Skin of body (tissue), 2 donors: ENCODE measurements around the gene MARCHF9. TPM values are rescaled to one million over a fixed set of nuclear protein-coding genes. Genes with fewer than 3 reads are reported as not detected.
A peak's percentile ranks its signal among the peaks of the same experiment; 100 is the strongest.
"Not testable (repeated sequence)": the region's sequence is repeated elsewhere in the genome, so short reads cannot be mapped to it uniquely, and the experiment has no call there.

Source experiments
- DNase-seq: peaks from one replicate; lab custom pipeline; 2025; lab: John Stamatoyannopoulos, UW
- total RNA-seq: library from RNA; depleted of rRNA; stranded (reverse); fragments of >200 nt; gene quantifications from one replicate; pipeline ENCODE4 v1.2.3, GENCODE V29; 2014

The MARCHF9 gene
- total RNA-seq, 1 donor from 2014 or later = 5.9 TPM

- DNase-seq = no peak
Observed at GRCh38 chr12:57769594-57769993, 14.7 kb downstream of the MARCHF9 start.

- no peak for DNase-seq
Observed at GRCh38 chr12:57770734-57771133, 15.8 kb downstream of the MARCHF9 start.

- peak; percentile 96 for DNase-seq
Observed at GRCh38 chr12:57771236-57771872, 16.5 kb downstream of the MARCHF9 start.

GRCh38 chr12:57771873-57772428 is 17.0 kb downstream of the MARCHF9 start, which contains the start of gene METTL1:
METTL1 (minus strand) TSS chr12:57772105; CDS start chr12:57772083, 22 bp downstream.
- peak; percentile 98 for DNase-seq

- DNase-seq = peak; percentile 73
Observed at GRCh38 chr12:57772429-57773322, 17.8 kb downstream of the MARCHF9 start, which contains the start of gene EEF1AKMT3. EEF1AKMT3 (plus strand) TSS chr12:57772614; CDS start chr12:57772725, 111 bp downstream.

DNA sequence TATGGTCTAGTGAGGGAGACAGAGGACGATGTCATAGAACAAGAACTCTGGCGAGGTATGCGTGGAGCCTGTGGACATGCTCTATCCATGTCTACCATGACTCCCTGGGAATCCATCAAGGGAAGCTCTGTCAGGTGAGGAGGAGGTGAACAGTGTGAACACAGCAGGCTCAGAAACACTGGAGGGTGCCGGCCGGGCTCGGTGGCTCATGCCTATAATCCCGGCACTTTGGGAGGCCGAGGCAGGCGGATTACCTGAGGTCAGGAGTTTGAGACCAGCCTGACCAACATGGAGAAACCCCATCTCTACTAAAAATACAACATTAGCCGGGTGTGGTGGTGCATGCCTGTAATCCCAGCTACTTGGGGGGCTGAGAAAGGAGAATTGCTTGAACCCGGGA is 19.7 kb downstream of the MARCHF9 start:
- not testable (repeated sequence) for DNase-seq

DNA sequence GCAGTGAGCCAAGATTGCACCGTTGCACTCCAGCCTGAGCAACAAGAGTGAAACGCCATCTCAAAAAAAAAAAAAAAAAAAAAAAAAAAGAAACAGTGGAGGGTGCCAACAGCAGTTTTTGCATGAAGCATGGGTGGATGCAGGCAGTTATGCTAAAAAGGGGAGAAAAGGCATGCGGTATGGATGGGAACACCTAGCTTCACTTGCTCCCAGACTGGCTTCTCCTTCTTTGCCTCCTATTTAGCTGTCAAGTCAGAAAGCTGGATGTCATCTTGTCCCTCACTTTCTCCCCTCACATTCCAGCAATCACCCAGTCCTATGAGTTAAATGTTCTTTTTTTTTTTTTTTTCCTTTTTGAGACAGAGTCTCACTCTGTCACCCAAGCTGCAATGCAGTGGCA is 20.1 kb downstream of the MARCHF9 start:
- no peak for DNase-seq

DNA sequence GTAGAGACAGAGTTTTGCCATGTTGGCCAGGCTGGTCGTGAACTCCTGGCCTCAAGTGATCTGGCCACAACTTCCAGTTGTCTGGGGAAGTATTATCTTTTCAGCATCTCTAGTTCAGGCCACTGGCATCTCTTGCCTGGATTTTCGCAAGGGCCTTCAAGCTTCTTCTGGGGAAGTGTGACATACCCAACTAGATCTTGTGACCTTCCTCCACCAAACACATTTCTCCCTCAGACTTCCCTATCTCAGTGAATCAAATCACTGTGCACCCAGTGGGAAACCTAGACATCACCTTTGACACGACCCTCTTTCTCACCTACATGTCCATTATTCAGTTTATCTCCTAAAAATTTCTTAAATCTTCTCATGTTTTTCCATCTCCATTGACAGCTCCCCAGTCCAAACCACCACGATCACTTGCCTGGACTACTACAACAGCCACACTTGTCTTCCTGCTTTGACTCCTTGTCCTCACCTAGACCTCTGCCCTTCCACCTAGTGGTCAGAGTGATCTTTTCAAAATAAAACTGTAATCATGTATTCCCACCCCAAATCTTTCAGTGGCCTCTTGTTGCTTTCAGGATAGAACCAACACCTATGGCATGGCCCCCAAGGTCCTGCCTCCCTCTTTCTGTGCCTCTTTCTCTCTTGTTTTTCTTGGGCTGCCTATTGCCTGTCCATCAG is 20.8 kb downstream of the MARCHF9 start:
- no peak for DNase-seq

- no peak for DNase-seq
Observed at GRCh38 chr12:57776247-57776587, 21.3 kb downstream of the MARCHF9 start.

GRCh38 chr12:57777367-57777766 is 22.5 kb downstream of the MARCHF9 start:
- no peak for DNase-seq

DNA sequence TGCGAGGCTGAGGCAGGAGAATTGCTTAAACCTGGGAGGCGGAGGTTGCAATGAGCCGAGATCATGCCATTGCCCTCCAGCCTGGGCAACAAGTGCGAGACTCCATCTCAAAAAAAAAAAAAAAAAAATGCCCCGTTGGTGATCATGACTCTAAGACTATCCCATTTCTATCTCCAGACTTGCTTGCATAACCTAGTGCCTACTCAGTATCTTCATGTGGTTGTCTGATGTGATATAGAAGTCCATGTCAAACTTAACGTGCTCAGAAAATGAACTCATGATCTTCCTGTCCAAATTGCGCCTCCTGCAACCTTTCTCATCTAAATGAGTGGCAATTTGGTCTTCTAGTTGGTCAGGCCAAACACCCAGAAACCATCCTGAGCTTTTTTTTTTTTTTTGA is 23.0 kb downstream of the MARCHF9 start:
- no peak for DNase-seq

DNA sequence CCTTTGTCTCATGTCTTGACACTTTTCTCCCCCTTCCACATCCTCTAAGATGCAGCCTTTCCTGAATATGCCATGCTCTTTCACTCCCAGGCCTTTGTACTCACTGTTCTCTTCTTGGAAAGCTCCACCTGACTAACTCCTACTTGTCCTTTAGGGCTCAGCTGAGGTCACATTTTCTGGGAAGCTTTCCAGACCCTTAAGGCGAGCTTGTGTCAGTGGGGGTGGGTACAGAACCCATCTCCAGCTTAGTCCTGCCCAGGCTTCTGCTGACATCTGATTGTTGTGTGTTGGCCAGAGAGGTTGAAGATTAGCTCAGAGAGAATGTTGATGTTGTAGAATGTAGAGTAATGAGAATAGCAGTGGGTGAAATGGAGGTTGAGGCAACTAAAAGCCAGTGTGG is 24.8 kb downstream of the MARCHF9 start:
- DNase-seq = no peak

GRCh38 chr12:57780284-57780897 is 25.5 kb downstream of the MARCHF9 start:
- DNase-seq = no peak

- no peak for DNase-seq
Observed at GRCh38 chr12:57781244-57781643, 26.3 kb downstream of the MARCHF9 start.

GRCh38 chr12:57781801-57782200 is 26.9 kb downstream of the MARCHF9 start:
- DNase-seq = no peak

GRCh38 chr12:57782243-57782607 is 27.3 kb downstream of the MARCHF9 start:
- DNase-seq = no peak

DNA sequence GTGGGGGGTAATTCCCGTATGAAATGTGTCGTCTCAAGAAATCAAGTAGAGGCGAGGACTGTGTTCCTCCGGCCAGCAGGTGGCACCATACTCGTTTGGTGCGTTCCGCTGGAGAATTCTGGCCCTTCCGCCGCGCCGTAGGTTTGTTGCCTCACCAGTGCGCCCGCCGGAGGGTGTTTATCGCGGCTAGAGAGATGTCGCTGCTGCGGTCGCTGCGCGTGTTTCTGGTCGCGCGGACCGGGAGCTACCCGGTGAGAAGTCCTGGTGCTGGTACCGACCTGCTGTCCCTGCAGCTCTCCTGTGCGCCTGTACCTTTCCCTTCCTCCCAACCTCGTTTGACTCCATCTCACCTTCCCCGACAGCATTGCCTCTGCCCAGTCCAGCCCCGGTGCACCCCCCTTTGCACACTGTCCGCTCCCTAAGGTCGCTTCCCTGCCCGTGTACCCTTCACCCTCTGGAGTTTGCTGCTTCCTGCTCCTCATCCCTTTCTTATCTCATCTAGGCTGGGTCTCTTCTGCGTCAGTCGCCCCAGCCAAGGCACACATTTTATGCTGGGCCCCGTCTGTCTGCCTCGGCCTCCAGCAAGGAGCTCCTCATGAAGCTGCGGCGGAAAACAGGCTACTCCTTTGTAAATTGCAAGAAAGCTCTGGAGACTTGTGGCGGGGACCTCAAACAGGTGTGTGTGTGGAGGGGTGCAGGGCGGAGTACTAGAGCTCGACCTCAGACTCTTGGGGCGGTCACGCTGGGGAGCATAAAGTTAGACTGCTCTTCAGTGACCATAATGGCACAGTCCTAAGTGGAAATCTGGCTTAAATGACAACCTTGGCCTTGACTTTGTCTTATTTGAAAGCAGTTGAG is 27.9 kb downstream of the MARCHF9 start, which contains the start of gene TSFM:
Gene TSFM, plus strand, starts transcription at position 180 of the 858 bp plus-strand sequence. Its CDS starts 15 bp downstream, at position 195.
- DNase-seq = peak; percentile 90

DNA sequence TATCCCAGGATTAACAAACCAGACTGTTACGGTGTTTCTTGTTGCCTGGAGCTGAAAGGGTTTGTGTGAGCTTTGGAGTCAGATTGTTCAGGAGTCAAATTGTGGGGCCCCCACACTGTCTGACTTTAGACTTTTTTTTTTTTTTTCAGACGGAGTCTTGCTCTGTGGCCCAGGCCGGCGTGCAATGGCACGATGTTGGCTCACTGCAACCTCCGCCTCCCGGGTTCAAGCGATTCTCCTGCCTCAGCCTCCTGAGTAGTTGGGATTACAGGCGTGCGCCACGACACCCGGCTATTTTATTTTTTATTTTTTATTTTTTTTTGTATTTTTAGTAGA is 28.5 kb downstream of the MARCHF9 start:
- DNase-seq = no peak

DNA sequence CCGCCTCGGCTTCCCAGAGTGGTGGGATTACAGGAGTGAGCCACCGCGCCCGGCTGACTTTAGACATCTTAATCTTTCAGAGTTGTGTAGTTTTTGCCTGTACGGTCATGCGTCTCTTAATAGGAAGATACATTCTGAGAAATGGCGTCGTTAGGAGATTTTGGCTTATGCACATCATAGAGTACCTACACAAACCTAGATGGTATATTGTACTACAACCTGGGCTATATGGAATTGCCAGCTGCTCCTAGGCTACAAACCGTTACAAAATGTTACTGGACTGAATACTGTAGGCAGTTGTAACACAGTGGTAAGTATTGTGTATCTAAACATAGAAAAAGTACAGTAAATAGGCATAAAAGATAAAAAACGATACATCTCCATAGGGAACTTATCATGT is 29.0 kb downstream of the MARCHF9 start:
- no peak for DNase-seq

DNA sequence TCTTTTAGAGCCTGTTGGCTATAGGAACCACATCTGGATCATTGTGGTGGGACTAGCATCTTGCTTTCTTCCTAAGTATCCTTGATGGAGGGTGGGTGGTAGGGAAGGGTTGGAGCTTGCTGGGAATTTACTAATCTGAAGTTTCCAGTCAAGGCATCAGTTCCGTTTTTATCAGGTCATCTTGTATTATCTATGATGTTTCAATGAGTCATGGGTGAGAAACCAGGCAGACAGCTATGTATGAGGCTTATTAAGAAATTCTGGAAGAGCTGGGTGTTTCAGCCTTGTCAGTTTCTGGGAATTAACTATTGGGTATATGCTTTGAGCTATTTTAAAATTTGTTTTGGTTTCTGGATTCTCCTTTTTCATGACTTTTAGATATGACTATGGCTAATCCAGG is 39.0 kb downstream of the MARCHF9 start:
- DNase-seq = no peak
